ENCODE data around the gene CPNE9. TPM values are rescaled to one million over a fixed set of nuclear protein-coding genes. Genes with fewer than 3 reads are reported as not detected.

CPNE9 gene
- total RNA-seq, 1 experiment from 2014 or later: 3.5 TPM

DNA sequence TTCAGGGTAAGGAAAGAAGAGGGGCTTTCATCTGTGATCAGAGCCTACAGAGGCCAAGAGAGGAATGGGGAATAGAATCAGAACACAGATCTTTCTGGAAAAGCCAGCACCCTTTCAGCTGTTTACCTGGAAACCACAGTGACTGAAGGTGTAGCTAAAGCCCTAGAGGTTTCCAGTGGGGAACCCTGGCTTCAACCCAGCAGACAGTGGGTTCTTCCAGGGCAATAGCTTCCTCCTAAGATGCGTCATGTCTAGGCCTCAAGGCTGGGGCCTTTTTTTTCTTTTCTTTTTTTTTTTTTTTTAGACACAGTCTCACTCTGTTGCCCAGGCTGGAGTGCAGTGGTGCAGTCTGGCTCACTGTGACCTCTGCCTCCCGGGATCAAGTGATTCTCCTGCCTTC lies 3.1 kb upstream of the CPNE9 start:
- peaks cover 3 to 11% of the 10 kb centered on the region in 2 experiments; a peak in 3 of 4 replicates for H3K4me1 Mint-ChIP-seq
- H3K23me2 ChIP-seq (ENCODE audit: insufficient read length, low read depth, low read length, poor library complexity, severe bottlenecking): peaks cover 11% of the 10 kb centered on the region
- H3K9me3 Mint-ChIP-seq: no peaks in the 10 kb centered on the region
- no peak overlapping the region for H3K4ac ChIP-seq (ENCODE audit: low read depth, low read length)
- H3K18ac ChIP-seq (ENCODE audit: insufficient read length, low read depth, low read length): no peak overlapping the region
- H3K4me1 ChIP-seq (ENCODE audit: insufficient read depth, low read length): no peaks in the 10 kb centered on the region
- no peak for DNase-seq
- H3K4me3 Mint-ChIP-seq: no peak overlapping the region
- no peak overlapping the region for H2BK15ac ChIP-seq (ENCODE audit: low read depth, low read length)
- H3K56ac ChIP-seq (ENCODE audit: insufficient read length, low read depth, low read length): no peak overlapping the region
- no peaks in the 10 kb centered on the region for H3K9me3 ChIP-seq (ENCODE audit: control insufficient read depth, low read depth, low read length)
- TF ChIP-seq, protein P1, sequence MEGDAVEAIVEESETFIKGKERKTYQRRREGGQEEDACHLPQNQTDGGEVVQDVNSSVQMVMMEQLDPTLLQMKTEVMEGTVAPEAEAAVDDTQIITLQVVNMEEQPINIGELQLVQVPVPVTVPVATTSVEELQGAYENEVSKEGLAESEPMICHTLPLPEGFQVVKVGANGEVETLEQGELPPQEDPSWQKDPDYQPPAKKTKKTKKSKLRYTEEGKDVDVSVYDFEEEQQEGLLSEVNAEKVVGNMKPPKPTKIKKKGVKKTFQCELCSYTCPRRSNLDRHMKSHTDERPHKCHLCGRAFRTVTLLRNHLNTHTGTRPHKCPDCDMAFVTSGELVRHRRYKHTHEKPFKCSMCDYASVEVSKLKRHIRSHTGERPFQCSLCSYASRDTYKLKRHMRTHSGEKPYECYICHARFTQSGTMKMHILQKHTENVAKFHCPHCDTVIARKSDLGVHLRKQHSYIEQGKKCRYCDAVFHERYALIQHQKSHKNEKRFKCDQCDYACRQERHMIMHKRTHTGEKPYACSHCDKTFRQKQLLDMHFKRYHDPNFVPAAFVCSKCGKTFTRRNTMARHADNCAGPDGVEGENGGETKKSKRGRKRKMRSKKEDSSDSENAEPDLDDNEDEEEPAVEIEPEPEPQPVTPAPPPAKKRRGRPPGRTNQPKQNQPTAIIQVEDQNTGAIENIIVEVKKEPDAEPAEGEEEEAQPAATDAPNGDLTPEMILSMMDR (conservative IDR thresholded peaks at IDR 0.05): no peak
- no peak overlapping the region for H3K27ac ChIP-seq (ENCODE audit: insufficient read length, low read depth, low read length)
- H4K20me1 ChIP-seq (ENCODE audit: control insufficient read depth, insufficient read depth, insufficient read length): no peaks in the 10 kb centered on the region
- no peak overlapping the region for H4K8ac ChIP-seq (replicated peaks; ENCODE audit: insufficient read length, low read depth, low read length)
- H3K27me3 Mint-ChIP-seq (ENCODE audit: low read depth): peaks cover 21% of the 10 kb centered on the region
- H3K79me2 ChIP-seq (ENCODE audit: insufficient read depth, low read length): no peaks in the 10 kb centered on the region
- no peak overlapping the region for H2AK5ac ChIP-seq (ENCODE audit: insufficient read length, low read length)
- no peak overlapping the region for H4K91ac ChIP-seq (ENCODE audit: insufficient read length, low read depth, low read length)
- H3K14ac ChIP-seq (ENCODE audit: insufficient read depth, low read length): no peak overlapping the region
- H3K27me3 ChIP-seq (ENCODE audit: insufficient read depth, low read length): peaks cover 3% of the 10 kb centered on the region; the same call in 1 of the 2 replicates
- H2BK5ac ChIP-seq (ENCODE audit: insufficient read length, low read length): no peak overlapping the region
- H4K5ac ChIP-seq (ENCODE audit: insufficient read length, low read depth, low read length): no peak overlapping the region
- H2BK20ac ChIP-seq (ENCODE audit: low read depth, low read length, poor library complexity, severe bottlenecking): no peak overlapping the region
- H2BK12ac ChIP-seq (ENCODE audit: insufficient read length, low read depth, low read length): no peak overlapping the region
- H3K27ac Mint-ChIP-seq: no peak overlapping the region
- no peaks in the 10 kb centered on the region for H3K79me1 ChIP-seq (ENCODE audit: insufficient read depth, low read depth, low read length, poor library complexity, severe bottlenecking)
- no peak overlapping the region for H3K4me2 ChIP-seq (ENCODE audit: insufficient read depth, insufficient read length, low read length)
- H2AFZ ChIP-seq (ENCODE audit: low read length): no peak overlapping the region
- H3T11ph ChIP-seq (ENCODE audit: low read length): no peak overlapping the region
- no peak overlapping the region for H3K9ac ChIP-seq (ENCODE audit: extremely low read depth, insufficient read length, low read length)
- H2BK120ac ChIP-seq (ENCODE audit: low read depth, low read length, poor library complexity, severe bottlenecking): no peak overlapping the region
- no CpG with 5 or more reads among the region's 2 CpGs for WGBS (ENCODE audit: extremely low coverage, insufficient read length, low lambda C conversion rate)
- H3K23ac ChIP-seq (ENCODE audit: insufficient read length, low read depth, low read length): no peak overlapping the region
- peaks cover 0 to 20% (median 3%) of the 10 kb centered on the region in 3 experiments; a peak in 5 of 7 replicates for H3K36me3 Mint-ChIP-seq (ENCODE audit: insufficient read depth in 1 of 3, low read depth in 3 of 3)

All from H9 (cell line).